AG09309 (cell line): ENCODE results near the gene AFF3.

Source experiments
- DNase-seq: peaks from one replicate; pipeline ENCODE4 v3.0.0-alpha.2; 2010; ENCODE audit warnings: low read depth
- H3K4me3 ChIP-seq: 2 replicates; pipeline ENCODE4 v1.5.1; 2011; ENCODE audit warnings: mild to moderate bottlenecking, low read depth, low read length, moderate library complexity; ENCODE audit not compliant: control insufficient read depth
- TF ChIP-seq, protein P1 (sequence below): IDR thresholded peaks from 2 replicates; pipeline ENCODE4 v1.5.1; 2011; ENCODE audit warnings: mild to moderate bottlenecking, low read depth, low read length, inconsistent platforms; ENCODE audit not compliant: insufficient read depth, control insufficient read depth; ENCODE audit errors: missing control alignments

The AFF3 gene

DNA sequence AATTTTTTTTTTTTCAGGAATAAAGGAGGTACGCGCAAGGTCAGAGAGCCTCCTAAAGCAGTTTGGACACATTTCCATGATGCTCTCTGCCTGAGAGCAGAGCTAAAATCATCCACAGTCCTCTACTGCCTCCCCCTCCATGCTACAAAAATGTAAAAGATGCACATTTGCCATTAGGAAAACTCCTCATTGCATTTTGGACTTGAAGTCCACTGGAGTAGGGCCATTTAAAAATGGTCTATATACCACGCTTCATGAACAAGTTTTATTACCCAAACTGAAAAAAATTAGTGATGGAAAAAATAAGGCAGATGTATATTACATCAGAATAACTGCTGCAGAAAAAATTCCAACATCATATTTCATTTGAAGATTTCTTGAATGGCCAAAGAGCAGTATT is 256.0 kb downstream of the AFF3 start:
- no peak overlapping the region for H3K4me3 ChIP-seq
- no peak for DNase-seq
- TF ChIP-seq, protein P1, sequence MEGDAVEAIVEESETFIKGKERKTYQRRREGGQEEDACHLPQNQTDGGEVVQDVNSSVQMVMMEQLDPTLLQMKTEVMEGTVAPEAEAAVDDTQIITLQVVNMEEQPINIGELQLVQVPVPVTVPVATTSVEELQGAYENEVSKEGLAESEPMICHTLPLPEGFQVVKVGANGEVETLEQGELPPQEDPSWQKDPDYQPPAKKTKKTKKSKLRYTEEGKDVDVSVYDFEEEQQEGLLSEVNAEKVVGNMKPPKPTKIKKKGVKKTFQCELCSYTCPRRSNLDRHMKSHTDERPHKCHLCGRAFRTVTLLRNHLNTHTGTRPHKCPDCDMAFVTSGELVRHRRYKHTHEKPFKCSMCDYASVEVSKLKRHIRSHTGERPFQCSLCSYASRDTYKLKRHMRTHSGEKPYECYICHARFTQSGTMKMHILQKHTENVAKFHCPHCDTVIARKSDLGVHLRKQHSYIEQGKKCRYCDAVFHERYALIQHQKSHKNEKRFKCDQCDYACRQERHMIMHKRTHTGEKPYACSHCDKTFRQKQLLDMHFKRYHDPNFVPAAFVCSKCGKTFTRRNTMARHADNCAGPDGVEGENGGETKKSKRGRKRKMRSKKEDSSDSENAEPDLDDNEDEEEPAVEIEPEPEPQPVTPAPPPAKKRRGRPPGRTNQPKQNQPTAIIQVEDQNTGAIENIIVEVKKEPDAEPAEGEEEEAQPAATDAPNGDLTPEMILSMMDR = no peak

DNA sequence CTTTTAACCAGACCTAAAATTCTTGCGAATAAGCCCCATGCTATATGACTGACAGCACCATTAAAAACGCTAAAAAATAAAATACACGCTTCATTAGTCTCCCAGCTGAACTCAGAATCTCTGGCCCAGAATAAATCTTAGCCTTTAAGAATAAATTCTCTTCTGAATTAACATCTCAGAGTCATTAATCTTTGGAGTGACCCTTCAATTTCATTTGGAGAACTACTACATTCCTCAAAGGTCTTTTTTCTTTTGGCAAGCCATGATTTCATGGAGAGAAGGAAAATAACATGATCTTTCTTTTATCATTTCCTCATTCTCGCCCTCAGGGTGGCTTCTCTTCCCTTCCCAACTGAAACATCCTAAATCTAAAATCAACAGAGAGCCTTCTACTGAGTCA is 259.0 kb downstream of the AFF3 start:
- DNase-seq = no peak
- no peak overlapping the region for H3K4me3 ChIP-seq
- TF ChIP-seq, protein P1 = no peak

DNA sequence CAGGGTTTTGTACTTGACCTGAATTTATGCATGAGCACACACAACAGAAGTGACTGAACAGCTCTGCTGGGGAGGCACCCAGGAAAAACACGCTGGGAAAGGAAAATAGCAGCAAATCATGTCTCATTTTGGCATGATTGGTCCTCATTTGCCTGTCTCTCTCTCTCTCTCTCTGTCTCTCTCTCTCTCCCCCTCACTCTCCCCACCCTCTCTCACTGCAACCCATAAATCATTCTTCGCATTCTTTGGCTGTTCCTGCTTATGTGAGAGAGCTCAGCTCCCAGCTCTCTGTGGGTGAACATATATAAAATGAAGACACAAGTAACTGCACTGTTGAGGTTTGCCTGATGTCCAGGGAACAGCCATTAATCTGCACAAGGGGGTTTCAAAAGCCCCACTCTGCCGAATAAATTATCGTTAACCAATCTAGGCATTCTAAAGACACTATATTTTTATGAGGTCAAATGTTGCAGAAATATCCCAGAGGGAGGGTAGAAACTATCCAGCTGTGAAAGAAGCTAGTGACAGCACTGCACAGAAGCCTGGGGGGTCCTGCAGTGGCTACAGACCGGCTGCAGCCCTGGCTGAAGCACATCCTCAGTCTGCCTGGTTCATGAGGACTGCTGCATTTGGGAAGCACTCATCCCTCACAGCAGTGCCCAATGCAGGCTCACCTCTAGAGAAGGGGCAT is 260.3 kb downstream of the AFF3 start:
- DNase-seq = peak; percentile 78
- H3K4me3 ChIP-seq = no peak overlapping the region
- TF ChIP-seq, protein P1 = no peak

DNA sequence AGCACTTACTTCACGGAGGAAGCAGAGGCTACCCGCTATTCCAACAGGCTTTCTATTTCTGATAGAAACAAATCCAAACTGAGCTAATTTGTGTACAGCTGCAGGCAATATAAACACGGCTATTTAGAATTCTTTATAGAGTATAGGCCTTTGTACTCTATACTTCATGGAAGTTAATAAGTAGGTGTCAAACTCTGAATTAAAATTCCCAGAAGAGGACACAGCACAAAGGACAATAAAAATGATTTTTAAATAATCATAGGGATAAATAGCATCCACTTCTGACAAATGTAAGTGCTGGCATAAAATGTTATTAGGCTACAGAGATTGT is 261.5 kb downstream of the AFF3 start:
- DNase-seq = no peak
- H3K4me3 ChIP-seq = no peak overlapping the region
- TF ChIP-seq, protein P1 = no peak

DNA sequence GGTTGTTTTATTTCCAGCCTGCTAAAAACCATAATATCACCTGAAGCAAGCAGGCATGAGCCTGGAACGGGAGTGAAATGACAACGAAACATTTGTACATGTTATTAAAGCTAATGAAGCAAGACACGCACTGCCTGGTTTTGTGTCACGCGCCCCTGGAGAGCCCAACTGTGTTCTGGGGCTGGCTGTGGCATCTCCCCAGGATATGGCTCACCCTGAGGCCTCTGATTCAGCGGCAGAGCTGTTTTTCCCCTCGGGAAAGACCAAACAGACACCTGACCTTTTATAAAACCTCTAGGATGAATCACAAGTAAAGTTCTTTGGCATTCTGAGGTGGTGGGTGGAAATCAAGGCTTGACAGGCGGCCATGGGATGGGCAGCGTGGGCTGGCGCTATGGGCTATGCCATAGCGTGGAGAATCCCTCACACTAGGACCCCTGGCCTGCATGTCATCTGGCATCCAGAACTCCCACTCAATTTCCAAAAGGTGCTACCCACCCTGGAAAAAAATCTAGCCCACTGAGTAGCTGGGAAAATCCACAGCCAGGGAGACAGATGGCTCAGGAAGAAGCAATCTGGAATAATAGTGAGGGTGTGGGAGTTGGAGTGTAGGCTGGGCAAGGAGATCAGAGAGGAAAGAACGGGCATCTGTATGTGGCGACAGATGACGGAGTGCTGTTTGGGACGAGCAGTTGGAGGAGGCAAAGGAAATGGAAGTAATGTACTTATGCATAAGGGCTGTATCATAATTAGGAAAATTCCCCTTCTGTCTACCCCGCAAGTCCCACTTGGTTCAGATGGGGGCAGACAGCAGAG is 262.0 kb downstream of the AFF3 start:
- no peak overlapping the region for H3K4me3 ChIP-seq
- peak; percentile 67 for DNase-seq

DNA sequence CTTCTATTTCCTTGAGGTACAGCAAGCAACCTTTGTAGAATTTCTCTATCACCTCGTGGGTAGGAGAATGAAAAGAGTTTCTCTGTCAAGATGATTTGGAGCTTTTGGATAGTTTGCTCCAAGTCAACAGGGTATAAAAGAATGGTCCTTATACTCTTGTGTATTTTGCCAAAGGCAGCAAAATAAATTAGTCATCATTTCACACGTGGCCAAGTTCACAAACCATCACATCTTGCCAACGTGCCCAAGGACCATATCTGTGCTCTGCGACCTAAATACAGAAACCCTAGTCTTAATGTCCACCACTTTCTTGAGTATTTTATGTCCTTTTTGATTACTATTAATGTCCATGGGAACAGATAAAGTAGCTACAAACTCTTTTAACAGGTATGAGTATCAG is 262.9 kb downstream of the AFF3 start:
- no peak for DNase-seq
- TF ChIP-seq, protein P1 = no peak
- H3K4me3 ChIP-seq = no peak overlapping the region

More for the DNA sequence above, 262.0 kb downstream of the AFF3 start:
- TF ChIP-seq, protein P1 = no peak
